Sigmoid colon (tissue), 4 donors: ENCODE data around the gene TSC22D4.
"Not testable (repeated sequence)": the region's sequence is repeated elsewhere in the genome, so short reads cannot be mapped to it uniquely, and the experiment has no call there.

Experiments
- CTCF ChIP-seq, 4 experiments: fragments of 450-650 bp in 3 of 4; fragments of 200-600 bp in 1 of 4; IDR thresholded peaks; one replicate each; pipeline ENCODE4 v1.5.1; 2016 to 2019; ENCODE audit warnings: antibody characterized with exemption in 4 of 4, mild to moderate bottlenecking in 3 of 4, moderate library complexity in 2 of 4
- POLR2A ChIP-seq, 2 donors: fragments of 450-650 bp; IDR thresholded peaks; one replicate each; pipeline ENCODE4 v1.6.1; 2016; ENCODE audit warnings: antibody characterized with exemption in 2 of 2, mild to moderate bottlenecking in 2 of 2, moderate library complexity in 2 of 2
- POLR2AphosphoS5 ChIP-seq, 4 donors: sonication (generic); formaldehyde crosslinking; IDR thresholded peaks; one replicate each; pipeline ENCODE4 v1.6.1; 2017; ENCODE audit warnings: antibody characterized with exemption in 4 of 4

- not testable (repeated sequence) for TF ChIP-seq CTCF, POLR2A, POLR2AphosphoS5 (IDR thresholded peaks at IDR 0.05)
These were observed 31.7 kb downstream of the TSC22D4 start for GRCh38 chr7:100447363-100447762.
